GM21723 (cell line): ENCODE results near the gene KRTAP5-3.

Experiments
- ATAC-seq: cut with Tn5 transposase; IDR thresholded peaks from one replicate; pipeline ENCODE4 v1.9.1; 2021; ENCODE audit warnings: mild to moderate bottlenecking, moderate library complexity; ENCODE audit not compliant: unreplicated experiment

KRTAP5-3 gene

GRCh38 chr11:1643146-1643690 is 35.0 kb upstream of the KRTAP5-3 start:
- no peak for ATAC-seq

GRCh38 chr11:1642288-1643145 is 34.3 kb upstream of the KRTAP5-3 start:
- ATAC-seq = no peak

- no peak for ATAC-seq
These were observed 32.8 kb upstream of the KRTAP5-3 start for GRCh38 chr11:1641096-1641495.

GRCh38 chr11:1640076-1640946 is 32.0 kb upstream of the KRTAP5-3 start:
- ATAC-seq = no peak

GRCh38 chr11:1639666-1640065 is 31.4 kb upstream of the KRTAP5-3 start:
- ATAC-seq = no peak

- no peak for ATAC-seq
These were observed 30.9 kb upstream of the KRTAP5-3 start for GRCh38 chr11:1639102-1639620.

GRCh38 chr11:1638344-1638743 is 30.1 kb upstream of the KRTAP5-3 start:
- ATAC-seq = no peak

- no peak for ATAC-seq
These were observed 29.4 kb upstream of the KRTAP5-3 start for GRCh38 chr11:1637628-1638027.

GRCh38 chr11:1636291-1636950 is 28.2 kb upstream of the KRTAP5-3 start:
- ATAC-seq = no peak

- no peak for ATAC-seq
These were observed 25.6 kb upstream of the KRTAP5-3 start for GRCh38 chr11:1633864-1634263.

GRCh38 chr11:1632053-1632714 is 23.9 kb upstream of the KRTAP5-3 start:
- no peak for ATAC-seq

GRCh38 chr11:1631066-1631568 is 22.9 kb upstream of the KRTAP5-3 start:
- ATAC-seq = no peak

- no peak for ATAC-seq
These were observed 22.0 kb upstream of the KRTAP5-3 start for GRCh38 chr11:1630271-1630670.

GRCh38 chr11:1629326-1630185 is 21.3 kb upstream of the KRTAP5-3 start, which contains the start of gene KRTAP5-5:
Gene KRTAP5-5 (plus strand): TSS chr11:1629775. CDS start chr11:1629841, 66 bp downstream.
- no peak for ATAC-seq

GRCh38 chr11:1628506-1629325 is 20.5 kb upstream of the KRTAP5-3 start:
- ATAC-seq = no peak

GRCh38 chr11:1625541-1625940 is 17.3 kb upstream of the KRTAP5-3 start:
- ATAC-seq = no peak

GRCh38 chr11:1624621-1625020 is 16.4 kb upstream of the KRTAP5-3 start:
- ATAC-seq = no peak

GRCh38 chr11:1623716-1624115 is 15.5 kb upstream of the KRTAP5-3 start:
- ATAC-seq = no peak
